ENCODE data around the gene NR2F6. TPM values are rescaled to one million over a fixed set of nuclear protein-coding genes. Genes with fewer than 3 reads are reported as not detected.
"Not testable (repeated sequence)": the region's sequence is repeated elsewhere in the genome, so short reads cannot be mapped to it uniquely, and the experiment has no call there.

The NR2F6 gene
- polyA plus RNA-seq, 2 of the 4 experiments (the other 2 are of a cell fraction): 31.9 to 42.1 TPM

DNA sequence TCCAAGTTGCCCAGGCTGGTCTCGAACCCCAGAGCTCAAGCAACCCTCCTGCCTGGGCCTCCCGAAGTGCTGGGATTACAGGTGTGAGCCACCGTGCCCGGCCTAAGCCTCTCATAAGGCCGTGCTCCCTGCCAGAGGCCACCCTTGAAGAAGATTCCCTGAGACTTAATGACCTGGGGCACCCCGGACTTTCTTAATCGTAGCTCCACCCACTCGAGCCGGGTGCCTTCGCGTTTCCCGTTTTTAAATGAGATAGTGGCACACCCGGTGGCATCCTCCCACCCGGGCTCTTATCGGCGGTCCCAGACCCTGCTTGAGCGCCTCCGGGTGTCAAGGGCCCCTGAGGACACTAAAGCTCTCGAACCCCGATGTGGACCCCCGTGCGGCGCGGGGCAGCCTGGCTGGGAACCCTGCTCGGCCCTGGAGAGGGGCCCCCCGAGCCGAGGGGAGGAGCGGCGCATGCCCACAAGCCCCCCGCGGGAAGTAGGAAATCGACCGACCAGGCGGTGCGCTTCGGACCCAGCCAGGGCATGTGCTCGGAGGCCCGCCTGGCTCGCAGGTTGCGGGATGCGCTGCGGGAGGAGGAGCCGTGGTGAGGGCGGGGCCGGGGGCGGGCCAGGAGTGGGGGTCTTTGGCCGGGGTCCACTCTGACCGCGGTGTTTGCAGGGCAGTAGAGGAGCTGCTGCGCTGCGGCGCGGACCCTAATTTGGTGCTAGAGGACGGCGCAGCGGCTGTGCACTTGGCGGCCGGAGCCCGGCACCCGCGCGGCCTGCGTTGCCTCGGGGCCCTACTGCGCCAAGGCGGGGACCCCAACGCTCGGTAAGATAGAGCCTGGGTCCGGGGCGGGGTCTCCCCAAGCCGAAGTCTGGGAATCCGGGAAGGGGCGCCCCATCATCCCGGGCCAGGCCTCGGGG is 35.9 kb upstream of the NR2F6 start, which contains the start of gene ANKLE1:
ANKLE1 (plus strand) TSS at position 511 of the 914 bp plus-strand sequence; CDS start at position 531, 20 bp downstream.
- no peak for DNase-seq (ENCODE audit: low read depth in 1 of 2, low spot score in 1 of 2)
- WGBS (ENCODE audit: missing lambda C conversion rate): 81% methylated on average over 18 of the region's 75 CpGs
- ATAC-seq: no peak
- TF ChIP-seq KDM1A (IDR thresholded peaks at IDR 0.05; ENCODE audit: low read depth): no peak
- no peak for TF ChIP-seq MAZ (IDR thresholded peaks at IDR 0.05; ENCODE audit: borderline replicate concordance, low read depth, low read length)
- TF ChIP-seq E2F6 (IDR thresholded peaks at IDR 0.05; ENCODE audit: borderline replicate concordance, low read depth): no peak
- no peak for TF ChIP-seq BHLHE40 (IDR thresholded peaks at IDR 0.05; ENCODE audit: low read depth, low read length)
- Histone ChIP-seq H3K4me2 (peak within 1 kb of the TSS; percentile 76), H3K4me3 (0 out of 3 replicates have a peak within 1 kb of the TSS, but pooled peaks have one; percentile 19), H3K4me1 (no peaks in the 10 kb centered on the region), H3K27ac (peak within 1 kb of the TSS; percentile 58 to 76; a peak in 3 of 6 replicates), H3K9me3 (no peaks in the 10 kb centered on the region)
- CTCF ChIA-PET: interaction anchor here (0.6 to 5.1 kb wide), 26 partner anchors 9 to 510 kb away, joined by 3 to 77 read pairs (median 4); partner anchors contain the start of genes BABAM1 and USHBP1
- POLR2A ChIA-PET: no interaction called here
- FAIRE-seq: no peak

DNA sequence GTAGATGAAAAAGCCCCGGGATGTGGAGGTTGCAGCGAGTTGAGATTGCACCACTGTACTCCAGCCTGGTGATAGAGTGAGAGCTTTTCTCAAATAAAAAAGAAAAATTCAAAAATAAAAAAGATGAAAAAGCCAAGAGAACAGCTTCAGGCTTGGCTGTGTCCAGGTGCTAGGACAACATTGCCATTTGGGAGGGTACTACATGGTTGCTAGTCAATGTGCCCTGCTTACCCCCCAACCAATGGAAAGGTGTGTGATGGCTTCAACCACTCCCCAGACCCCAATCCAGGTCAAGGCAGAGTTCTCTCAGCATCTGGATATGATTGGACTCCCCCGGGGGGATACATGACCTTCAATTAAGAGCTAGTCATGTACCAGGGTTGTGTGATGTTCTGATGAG is 33.7 kb upstream of the NR2F6 start:
- CTCF ChIA-PET: interaction anchor here (1.2 to 5.1 kb wide), 2 partner anchors 19 to 211 kb away, joined by 3 to 37 read pairs; no protein-coding TSS in a partner anchor
- Histone ChIP-seq H3K4me2 (no peak overlapping the region), H3K27ac (no peak overlapping the region), H3K4me3 (no peak overlapping the region), H3K4me1 (no peaks in the 10 kb centered on the region), H3K9me3 (no peaks in the 10 kb centered on the region)
- 97% methylated on average over 2 of the region's 3 CpGs for WGBS (ENCODE audit: missing lambda C conversion rate)
- FAIRE-seq (no peak), DNase-seq (ENCODE audit: low read depth in 1 of 2, low spot score in 1 of 2) (no peak), ATAC-seq (no peak)
- TF ChIP-seq E2F6 (IDR thresholded peaks at IDR 0.05; ENCODE audit: borderline replicate concordance, low read depth): no peak
- TF ChIP-seq, protein P1, sequence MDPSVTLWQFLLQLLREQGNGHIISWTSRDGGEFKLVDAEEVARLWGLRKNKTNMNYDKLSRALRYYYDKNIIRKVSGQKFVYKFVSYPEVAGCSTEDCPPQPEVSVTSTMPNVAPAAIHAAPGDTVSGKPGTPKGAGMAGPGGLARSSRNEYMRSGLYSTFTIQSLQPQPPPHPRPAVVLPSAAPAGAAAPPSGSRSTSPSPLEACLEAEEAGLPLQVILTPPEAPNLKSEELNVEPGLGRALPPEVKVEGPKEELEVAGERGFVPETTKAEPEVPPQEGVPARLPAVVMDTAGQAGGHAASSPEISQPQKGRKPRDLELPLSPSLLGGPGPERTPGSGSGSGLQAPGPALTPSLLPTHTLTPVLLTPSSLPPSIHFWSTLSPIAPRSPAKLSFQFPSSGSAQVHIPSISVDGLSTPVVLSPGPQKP (IDR thresholded peaks at IDR 0.05; ENCODE audit: low read depth, low read length): no peak
- TF ChIP-seq TP53 (CRISPR knock-in tag; IDR thresholded peaks at IDR 0.05): no peak
- no peak for TF ChIP-seq BHLHE40 (IDR thresholded peaks at IDR 0.05; ENCODE audit: low read depth, low read length)
- no peak for TF ChIP-seq MYC (IDR thresholded peaks at IDR 0.05; ENCODE audit: borderline replicate concordance, low read length)
- POLR2A ChIA-PET: interaction anchor here (1.2 kb wide), 1 partner anchor 12 kb away, joined by 3 read pairs; the partner anchor contains the start of gene BABAM1

DNA sequence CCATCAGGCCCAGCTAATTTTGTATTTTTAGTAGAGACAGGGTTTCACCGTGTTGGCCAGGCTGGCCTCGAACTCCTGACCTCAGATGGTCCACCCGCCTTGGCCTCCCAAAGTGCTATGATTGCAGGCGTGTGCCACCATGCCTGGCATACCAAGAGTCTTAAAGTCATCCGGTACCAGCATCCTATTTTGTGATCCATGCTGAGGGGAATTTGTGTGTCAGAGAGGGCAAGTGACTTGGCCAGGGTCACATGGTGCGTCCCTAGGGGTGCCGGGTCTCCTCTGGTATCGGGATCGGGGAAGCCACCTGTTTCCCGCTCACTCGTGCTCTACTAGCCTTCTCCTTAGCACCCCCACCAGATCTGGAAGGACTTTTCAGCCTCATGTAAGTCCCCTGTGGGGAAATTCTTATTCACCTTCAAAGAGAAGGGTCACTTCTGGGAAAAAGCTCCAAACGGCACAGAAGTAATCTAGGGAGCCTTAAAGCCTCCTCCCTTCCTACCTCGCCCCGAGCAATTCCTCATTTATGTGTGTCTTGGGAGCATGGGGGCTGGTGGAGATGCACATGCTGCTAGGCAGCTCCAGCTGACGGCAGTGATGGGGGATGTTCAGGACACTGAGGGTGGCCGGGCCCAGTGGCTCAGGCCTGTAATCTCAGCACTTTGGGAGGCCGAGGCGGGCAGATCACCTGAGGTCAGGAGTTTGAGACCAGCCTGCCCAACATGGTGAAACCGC is 29.9 kb upstream of the NR2F6 start:
- 87% methylated on average over 19 of the region's 19 CpGs for WGBS (ENCODE audit: missing lambda C conversion rate)
- no peak overlapping the region for H3K27ac ChIP-seq

GRCh38 chr19:17274892-17275291 is 29.2 kb upstream of the NR2F6 start:
- FAIRE-seq; H3K4me2 ChIP-seq; POLR2A ChIA-PET; ATAC-seq; H3K4me1 ChIP-seq; H3K4me3 ChIP-seq; H3K27ac ChIP-seq; H3K9me3 ChIP-seq; DNase-seq (ENCODE audit: low read depth in 1 of 2, low spot score in 1 of 2): not testable (repeated sequence)
- 89% methylated on average over 3 of the region's 3 CpGs for WGBS (ENCODE audit: missing lambda C conversion rate)
- CTCF ChIA-PET: interaction anchor here (1.3 to 4.9 kb wide), 3 partner anchors 8 to 14 kb away, joined by 5 to 31 read pairs (median 10); no protein-coding TSS in a partner anchor

More for the DNA sequence above, 29.9 kb upstream of the NR2F6 start:
- Histone ChIP-seq H3K4me1 (no peaks in the 10 kb centered on the region), H3K4me2 (no peak overlapping the region), H3K9me3 (no peaks in the 10 kb centered on the region), H3K4me3 (no peak overlapping the region)
- ATAC-seq (no peak), DNase-seq (ENCODE audit: low read depth in 1 of 2, low spot score in 1 of 2) (no peak), FAIRE-seq (no peak)
- TF ChIP-seq, protein P2, sequence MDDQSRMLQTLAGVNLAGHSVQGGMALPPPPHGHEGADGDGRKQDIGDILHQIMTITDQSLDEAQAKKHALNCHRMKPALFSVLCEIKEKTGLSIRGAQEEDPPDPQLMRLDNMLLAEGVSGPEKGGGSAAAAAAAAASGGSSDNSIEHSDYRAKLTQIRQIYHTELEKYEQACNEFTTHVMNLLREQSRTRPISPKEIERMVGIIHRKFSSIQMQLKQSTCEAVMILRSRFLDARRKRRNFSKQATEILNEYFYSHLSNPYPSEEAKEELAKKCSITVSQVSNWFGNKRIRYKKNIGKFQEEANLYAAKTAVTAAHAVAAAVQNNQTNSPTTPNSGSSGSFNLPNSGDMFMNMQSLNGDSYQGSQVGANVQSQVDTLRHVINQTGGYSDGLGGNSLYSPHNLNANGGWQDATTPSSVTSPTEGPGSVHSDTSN (IDR thresholded peaks at IDR 0.05): no peak
- TF ChIP-seq CEBPB (IDR thresholded peaks at IDR 0.05) (no peak), CBX8 (IDR thresholded peaks at IDR 0.05) (no peak), HEYL (CRISPR knock-in tag; IDR thresholded peaks at IDR 0.05) (no peak)
- TF ChIP-seq, protein P3, sequence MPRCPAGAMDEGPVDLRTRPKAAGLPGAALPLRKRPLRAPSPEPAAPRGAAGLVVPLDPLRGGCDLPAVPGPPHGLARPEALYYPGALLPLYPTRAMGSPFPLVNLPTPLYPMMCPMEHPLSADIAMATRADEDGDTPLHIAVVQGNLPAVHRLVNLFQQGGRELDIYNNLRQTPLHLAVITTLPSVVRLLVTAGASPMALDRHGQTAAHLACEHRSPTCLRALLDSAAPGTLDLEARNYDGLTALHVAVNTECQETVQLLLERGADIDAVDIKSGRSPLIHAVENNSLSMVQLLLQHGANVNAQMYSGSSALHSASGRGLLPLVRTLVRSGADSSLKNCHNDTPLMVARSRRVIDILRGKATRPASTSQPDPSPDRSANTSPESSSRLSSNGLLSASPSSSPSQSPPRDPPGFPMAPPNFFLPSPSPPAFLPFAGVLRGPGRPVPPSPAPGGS (IDR thresholded peaks at IDR 0.05): no peak
- TF ChIP-seq, protein P4, sequence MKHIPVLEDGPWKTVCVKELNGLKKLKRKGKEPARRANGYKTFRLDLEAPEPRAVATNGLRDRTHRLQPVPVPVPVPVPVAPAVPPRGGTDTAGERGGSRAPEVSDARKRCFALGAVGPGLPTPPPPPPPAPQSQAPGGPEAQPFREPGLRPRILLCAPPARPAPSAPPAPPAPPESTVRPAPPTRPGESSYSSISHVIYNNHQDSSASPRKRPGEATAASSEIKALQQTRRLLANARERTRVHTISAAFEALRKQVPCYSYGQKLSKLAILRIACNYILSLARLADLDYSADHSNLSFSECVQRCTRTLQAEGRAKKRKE (CRISPR knock-in tag; IDR thresholded peaks at IDR 0.05; ENCODE audit: low read depth): no peak
- ChIA-PET CTCF (interaction anchor here (0.5 to 4.9 kb wide), 6 partner anchors 8 to 504 kb away, joined by 3 to 31 read pairs (median 4); partner anchors contain the start of gene MRPL34), POLR2A (no interaction called here)

Measured in A549 (cell line).